Neutrophil (primary cell): Measurements from ENCODE around the gene CAMTA1.

Experiments
- H3K27ac ChIP-seq: fragments of 200-600 bp; sonication (generic); 2 replicates; pipeline ENCODE4 v1.5.1; 2016; ENCODE audit warnings: mild to moderate bottlenecking, moderate library complexity
- H3K27me3 ChIP-seq: fragments of 200-600 bp; sonication (generic); 2 replicates; pipeline ENCODE4 v1.6.0; 2016; ENCODE audit warnings: mild to moderate bottlenecking
- H3K36me3 ChIP-seq: fragments of 200-600 bp; sonication (generic); 2 replicates; pipeline ENCODE4 v1.5.1; 2017
- H3K4me1 ChIP-seq, 2 experiments: fragments of 200-600 bp in 1 of 2; sonication (generic) in 1 of 2; 1 replicate in 1 of 2; 2 replicates in 1 of 2; pipeline versions ENCODE4 v1.5.1 to v1.6.1; 2013 to 2016; ENCODE audit warnings: low read depth in 1 of 2, low read length in 1 of 2, mild to moderate bottlenecking in 1 of 2, moderate library complexity in 1 of 2; ENCODE audit not compliant: control insufficient read depth in 1 of 2, insufficient read depth in 1 of 2
- H3K4me3 ChIP-seq, 2 experiments: fragments of 200-600 bp in 1 of 2; sonication (generic) in 1 of 2; 1 replicate in 1 of 2; 2 replicates in 1 of 2; pipeline ENCODE4 v1.5.1; 2013 to 2016; ENCODE audit warnings: low read depth in 1 of 2, low read length in 1 of 2, mild to moderate bottlenecking in 1 of 2, moderate library complexity in 1 of 2
- H3K9me3 ChIP-seq: fragments of 200-600 bp; sonication (generic); 2 replicates; pipeline ENCODE4 v1.5.1; 2016
- CTCF ChIP-seq: fragments of 200-600 bp; sonication (generic); IDR thresholded peaks from 2 replicates; pipeline ENCODE4 v1.5.1; 2016; ENCODE audit warnings: antibody characterized with exemption

The CAMTA1 gene

GRCh38 chr1:7579831-7580804 lies 794.9 kb downstream of the CAMTA1 start:
- Histone ChIP-seq H3K27ac (no peak overlapping the region), H3K36me3 (no peaks in the 10 kb centered on the region), H3K9me3 (no peaks in the 10 kb centered on the region), H3K4me3 (no peak overlapping the region), H3K4me1 (no peaks in the 10 kb centered on the region), H3K27me3 (no peaks in the 10 kb centered on the region)
- no peak for TF ChIP-seq CTCF

GRCh38 chr1:7580923-7581753 lies 795.9 kb downstream of the CAMTA1 start:
- Histone ChIP-seq H3K9me3 (no peaks in the 10 kb centered on the region), H3K36me3 (no peaks in the 10 kb centered on the region), H3K27me3 (no peaks in the 10 kb centered on the region), H3K27ac (no peak overlapping the region), H3K4me3 (no peak overlapping the region), H3K4me1 (no peaks in the 10 kb centered on the region)
- TF ChIP-seq CTCF = no peak

GRCh38 chr1:7581754-7582459 lies 796.7 kb downstream of the CAMTA1 start:
- H3K36me3 ChIP-seq = no peaks in the 10 kb centered on the region
- H3K27me3 ChIP-seq = no peaks in the 10 kb centered on the region
- no peak overlapping the region for H3K27ac ChIP-seq
- H3K9me3 ChIP-seq = no peaks in the 10 kb centered on the region
- TF ChIP-seq CTCF = no peak
- no peak overlapping the region for H3K4me3 ChIP-seq
- no peaks in the 10 kb centered on the region for H3K4me1 ChIP-seq

- H3K36me3 ChIP-seq = no peaks in the 10 kb centered on the region
- H3K4me3 ChIP-seq = no peak overlapping the region
- no peak for TF ChIP-seq CTCF
- H3K9me3 ChIP-seq = no peaks in the 10 kb centered on the region
- H3K27ac ChIP-seq = no peak overlapping the region
- H3K4me1 ChIP-seq = no peaks in the 10 kb centered on the region
- H3K27me3 ChIP-seq = no peaks in the 10 kb centered on the region
These were observed 797.3 kb downstream of the CAMTA1 start for GRCh38 chr1:7582460-7582972.
